ENCODE results near the gene ACTL8. TPM values are rescaled to one million over a fixed set of nuclear protein-coding genes. Genes with fewer than 3 reads are reported as not detected.
"Not testable (repeated sequence)": the region's sequence is repeated elsewhere in the genome, so short reads cannot be mapped to it uniquely, and the experiment has no call there.

ACTL8 gene
- total RNA-seq, 2 donors from 2014 or later, result not detected

- DNase-seq (ENCODE audit: low spot score), result no peak
- intact Hi-C loops (cut with DNase I), result no loop called here
These were observed 21.5 kb upstream of the ACTL8 start for GRCh38 chr1:17733661-17734060.

- DNase-seq (ENCODE audit: low spot score), result no peak
- intact Hi-C loops (cut with DNase I), result no loop called here
These were observed 20.5 kb upstream of the ACTL8 start for GRCh38 chr1:17734609-17735008.

- intact Hi-C loops (cut with DNase I), result no loop called here
- DNase-seq (ENCODE audit: low spot score), result no peak
These were observed 19.8 kb upstream of the ACTL8 start for GRCh38 chr1:17735348-17735747.

- intact Hi-C loops (cut with DNase I), result no loop called here
- DNase-seq (ENCODE audit: low spot score), result no peak
These were observed 19.3 kb upstream of the ACTL8 start for GRCh38 chr1:17735793-17736192.

GRCh38 chr1:17736625-17737024 lies 18.5 kb upstream of the ACTL8 start:
- DNase-seq (ENCODE audit: low spot score), result no peak
- intact Hi-C loops (cut with DNase I), result no loop called here

- intact Hi-C loops (cut with DNase I), result no loop called here
These were observed 16.1 kb upstream of the ACTL8 start for GRCh38 chr1:17739050-17739449.

GRCh38 chr1:17741052-17741451 lies 14.1 kb upstream of the ACTL8 start:
- DNase-seq (ENCODE audit: low spot score), result no peak
- intact Hi-C loops (cut with DNase I), result no loop called here

More at GRCh38 chr1:17739050-17739449, 16.1 kb upstream of the ACTL8 start:
- no peak for DNase-seq (ENCODE audit: low spot score)

GRCh38 chr1:17742583-17742982 lies 12.6 kb upstream of the ACTL8 start:
- intact Hi-C loops (cut with DNase I), result no loop called here
- no peak for DNase-seq (ENCODE audit: low spot score)

- no peak for DNase-seq (ENCODE audit: low spot score)
- intact Hi-C loops (cut with DNase I), result no loop called here
These were observed 12.0 kb upstream of the ACTL8 start for GRCh38 chr1:17743008-17743647.

GRCh38 chr1:17743925-17744324 lies 11.2 kb upstream of the ACTL8 start:
- intact Hi-C loops (cut with DNase I), result no loop called here
- no peak for DNase-seq (ENCODE audit: low spot score)

GRCh38 chr1:17744666-17745478 lies 10.3 kb upstream of the ACTL8 start:
- no peak for DNase-seq (ENCODE audit: low spot score)
- intact Hi-C loops (cut with DNase I), result no loop called here

- intact Hi-C loops (cut with DNase I), result no loop called here
- no peak for DNase-seq (ENCODE audit: low spot score)
These were observed 9.6 kb upstream of the ACTL8 start for GRCh38 chr1:17745479-17745955.

GRCh38 chr1:17746281-17746680 lies 8.9 kb upstream of the ACTL8 start:
- intact Hi-C loops (cut with DNase I); DNase-seq (ENCODE audit: low spot score): not testable (repeated sequence)

GRCh38 chr1:17746920-17747319 lies 8.2 kb upstream of the ACTL8 start:
- DNase-seq (ENCODE audit: low spot score), result no peak
- intact Hi-C loops (cut with DNase I), result no loop called here

- intact Hi-C loops (cut with DNase I), result no loop called here
- no peak for DNase-seq (ENCODE audit: low spot score)
These were observed 4.8 kb upstream of the ACTL8 start for GRCh38 chr1:17750333-17750732.

GRCh38 chr1:17752356-17752755 lies 2.8 kb upstream of the ACTL8 start:
- no peak for DNase-seq (ENCODE audit: low spot score)
- intact Hi-C loops (cut with DNase I), result no loop called here

GRCh38 chr1:17757426-17757825 lies 2.3 kb downstream of the ACTL8 start:
- DNase-seq (ENCODE audit: low spot score), result no peak
- intact Hi-C loops (cut with DNase I), result no loop called here

GRCh38 chr1:17759114-17759513 lies 4.0 kb downstream of the ACTL8 start:
- DNase-seq (ENCODE audit: low spot score), result no peak
- intact Hi-C loops (cut with DNase I), result no loop called here

- intact Hi-C loops (cut with DNase I), result no loop called here
- no peak for DNase-seq (ENCODE audit: low spot score)
These were observed 7.2 kb downstream of the ACTL8 start for GRCh38 chr1:17762313-17762712.

GRCh38 chr1:17763417-17763816 lies 8.3 kb downstream of the ACTL8 start:
- DNase-seq (ENCODE audit: low spot score), result no peak
- intact Hi-C loops (cut with DNase I), result no loop called here

- intact Hi-C loops (cut with DNase I), result no loop called here
- no peak for DNase-seq (ENCODE audit: low spot score)
These were observed 8.9 kb downstream of the ACTL8 start for GRCh38 chr1:17763995-17764394.

Measured in posterior vena cava (tissue), 2 donors.